Measurements from ENCODE around the gene MYL6.

Gene MYL6

DNA sequence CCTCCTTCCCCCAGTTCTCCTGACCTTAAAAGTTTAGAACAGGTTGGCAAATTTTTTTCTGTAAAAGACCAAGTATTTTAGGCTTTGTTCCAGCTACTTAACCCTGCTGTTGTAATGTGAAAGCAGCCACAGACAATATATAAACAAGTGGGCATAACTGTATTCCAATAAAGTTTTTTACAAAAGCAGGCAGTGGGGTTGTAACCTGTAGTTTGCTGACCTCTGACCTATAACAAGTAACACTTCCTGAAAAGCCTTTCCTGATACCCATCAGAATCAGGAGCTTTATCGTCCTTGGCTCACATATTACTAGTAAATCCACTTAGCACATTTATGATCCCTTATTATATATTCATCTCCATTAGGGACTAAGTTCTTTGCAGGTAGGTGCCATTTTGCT lies 44.2 kb downstream of the MYL6 start:
- Histone ChIP-seq H3K27ac (replicated peaks) (no peak overlapping the region), H3K27me3 (ENCODE audit: insufficient read depth, poor library complexity, severe bottlenecking) (no peaks in the 10 kb centered on the region), H3K4me3 (replicated peaks; ENCODE audit: insufficient read depth, low read length) (no peak overlapping the region)
- no peak for DNase-seq (ENCODE audit: low read depth in 1 of 2, low spot score in 1 of 2)
- TF ChIP-seq, protein P1, sequence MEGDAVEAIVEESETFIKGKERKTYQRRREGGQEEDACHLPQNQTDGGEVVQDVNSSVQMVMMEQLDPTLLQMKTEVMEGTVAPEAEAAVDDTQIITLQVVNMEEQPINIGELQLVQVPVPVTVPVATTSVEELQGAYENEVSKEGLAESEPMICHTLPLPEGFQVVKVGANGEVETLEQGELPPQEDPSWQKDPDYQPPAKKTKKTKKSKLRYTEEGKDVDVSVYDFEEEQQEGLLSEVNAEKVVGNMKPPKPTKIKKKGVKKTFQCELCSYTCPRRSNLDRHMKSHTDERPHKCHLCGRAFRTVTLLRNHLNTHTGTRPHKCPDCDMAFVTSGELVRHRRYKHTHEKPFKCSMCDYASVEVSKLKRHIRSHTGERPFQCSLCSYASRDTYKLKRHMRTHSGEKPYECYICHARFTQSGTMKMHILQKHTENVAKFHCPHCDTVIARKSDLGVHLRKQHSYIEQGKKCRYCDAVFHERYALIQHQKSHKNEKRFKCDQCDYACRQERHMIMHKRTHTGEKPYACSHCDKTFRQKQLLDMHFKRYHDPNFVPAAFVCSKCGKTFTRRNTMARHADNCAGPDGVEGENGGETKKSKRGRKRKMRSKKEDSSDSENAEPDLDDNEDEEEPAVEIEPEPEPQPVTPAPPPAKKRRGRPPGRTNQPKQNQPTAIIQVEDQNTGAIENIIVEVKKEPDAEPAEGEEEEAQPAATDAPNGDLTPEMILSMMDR (IDR thresholded peaks at IDR 0.05; ENCODE audit: insufficient read depth, low read length) = no peak
- TF ChIP-seq POLR2AphosphoS5 (IDR thresholded peaks at IDR 0.05; ENCODE audit: low read depth) = no peak
- TF ChIP-seq GABPA (IDR thresholded peaks at IDR 0.05; ENCODE audit: low read depth) = no peak
- TF ChIP-seq SPI1 (IDR thresholded peaks at IDR 0.05; ENCODE audit: borderline replicate concordance, low read depth) = no peak
- TF ChIP-seq, protein P2, sequence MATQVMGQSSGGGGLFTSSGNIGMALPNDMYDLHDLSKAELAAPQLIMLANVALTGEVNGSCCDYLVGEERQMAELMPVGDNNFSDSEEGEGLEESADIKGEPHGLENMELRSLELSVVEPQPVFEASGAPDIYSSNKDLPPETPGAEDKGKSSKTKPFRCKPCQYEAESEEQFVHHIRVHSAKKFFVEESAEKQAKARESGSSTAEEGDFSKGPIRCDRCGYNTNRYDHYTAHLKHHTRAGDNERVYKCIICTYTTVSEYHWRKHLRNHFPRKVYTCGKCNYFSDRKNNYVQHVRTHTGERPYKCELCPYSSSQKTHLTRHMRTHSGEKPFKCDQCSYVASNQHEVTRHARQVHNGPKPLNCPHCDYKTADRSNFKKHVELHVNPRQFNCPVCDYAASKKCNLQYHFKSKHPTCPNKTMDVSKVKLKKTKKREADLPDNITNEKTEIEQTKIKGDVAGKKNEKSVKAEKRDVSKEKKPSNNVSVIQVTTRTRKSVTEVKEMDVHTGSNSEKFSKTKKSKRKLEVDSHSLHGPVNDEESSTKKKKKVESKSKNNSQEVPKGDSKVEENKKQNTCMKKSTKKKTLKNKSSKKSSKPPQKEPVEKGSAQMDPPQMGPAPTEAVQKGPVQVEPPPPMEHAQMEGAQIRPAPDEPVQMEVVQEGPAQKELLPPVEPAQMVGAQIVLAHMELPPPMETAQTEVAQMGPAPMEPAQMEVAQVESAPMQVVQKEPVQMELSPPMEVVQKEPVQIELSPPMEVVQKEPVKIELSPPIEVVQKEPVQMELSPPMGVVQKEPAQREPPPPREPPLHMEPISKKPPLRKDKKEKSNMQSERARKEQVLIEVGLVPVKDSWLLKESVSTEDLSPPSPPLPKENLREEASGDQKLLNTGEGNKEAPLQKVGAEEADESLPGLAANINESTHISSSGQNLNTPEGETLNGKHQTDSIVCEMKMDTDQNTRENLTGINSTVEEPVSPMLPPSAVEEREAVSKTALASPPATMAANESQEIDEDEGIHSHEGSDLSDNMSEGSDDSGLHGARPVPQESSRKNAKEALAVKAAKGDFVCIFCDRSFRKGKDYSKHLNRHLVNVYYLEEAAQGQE (IDR thresholded peaks at IDR 0.05; ENCODE audit: insufficient replicate concordance, low read depth) = no peak

DNA sequence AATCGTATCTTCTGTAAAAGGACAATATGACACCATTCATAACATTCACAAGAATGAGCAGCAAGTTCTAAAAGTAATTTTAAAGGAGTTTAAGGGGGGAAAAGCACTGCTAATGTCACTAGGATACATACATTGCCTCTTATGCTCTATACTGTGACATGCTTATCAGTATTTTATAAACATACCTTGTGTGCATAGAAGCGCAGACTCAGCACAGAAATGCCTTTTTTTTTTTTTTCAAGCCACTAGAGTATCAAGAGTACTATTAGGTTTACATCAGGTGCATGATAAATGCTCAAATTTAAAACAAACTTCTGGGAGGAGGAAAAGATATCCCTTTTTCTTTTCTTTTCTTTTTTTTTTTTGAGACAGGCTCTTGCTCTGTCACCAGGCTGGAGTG lies 44.7 kb downstream of the MYL6 start:
- Histone ChIP-seq H3K27ac (replicated peaks) (no peak overlapping the region), H3K27me3 (ENCODE audit: insufficient read depth, poor library complexity, severe bottlenecking) (no peaks in the 10 kb centered on the region), H3K4me3 (replicated peaks; ENCODE audit: insufficient read depth, low read length) (no peak overlapping the region)
- no peak for TF ChIP-seq POLR2AphosphoS5 (IDR thresholded peaks at IDR 0.05; ENCODE audit: low read depth)
- TF ChIP-seq SPI1 (IDR thresholded peaks at IDR 0.05; ENCODE audit: borderline replicate concordance, low read depth) = no peak
- TF ChIP-seq, protein P1 (IDR thresholded peaks at IDR 0.05; ENCODE audit: insufficient read depth, low read length) = no peak
- TF ChIP-seq GABPA (IDR thresholded peaks at IDR 0.05; ENCODE audit: low read depth) = no peak
- TF ChIP-seq, protein P2 (IDR thresholded peaks at IDR 0.05; ENCODE audit: insufficient replicate concordance, low read depth) = no peak
- DNase-seq (ENCODE audit: low read depth in 1 of 2, low spot score in 1 of 2) = no peak

DNA sequence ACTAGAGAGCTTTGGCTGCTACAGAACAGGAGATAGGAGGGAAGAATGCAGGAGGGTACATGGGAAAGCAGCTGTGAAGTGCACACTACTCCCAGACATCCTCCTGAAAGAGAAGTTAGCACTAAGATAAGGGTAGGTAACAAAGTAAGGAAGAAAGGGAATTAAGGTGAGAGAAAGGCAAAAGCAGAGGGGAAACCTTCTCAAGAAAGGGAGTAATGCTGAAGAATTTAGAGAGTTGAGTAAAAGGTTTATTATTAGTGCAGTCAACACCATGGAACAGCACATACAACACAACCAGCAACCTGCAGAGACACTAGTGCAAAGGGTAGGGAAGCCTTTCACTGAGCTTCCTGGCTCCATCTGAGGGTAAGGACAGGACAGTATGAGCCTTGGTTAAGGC lies 46.1 kb downstream of the MYL6 start:
- no peak for DNase-seq (ENCODE audit: low read depth in 1 of 2, low spot score in 1 of 2)
- no peak for TF ChIP-seq SPI1 (IDR thresholded peaks at IDR 0.05; ENCODE audit: borderline replicate concordance, low read depth)
- Histone ChIP-seq H3K27me3 (ENCODE audit: insufficient read depth, poor library complexity, severe bottlenecking) (no peaks in the 10 kb centered on the region), H3K27ac (replicated peaks) (no peak overlapping the region), H3K4me3 (replicated peaks; ENCODE audit: insufficient read depth, low read length) (no peak overlapping the region)

DNA sequence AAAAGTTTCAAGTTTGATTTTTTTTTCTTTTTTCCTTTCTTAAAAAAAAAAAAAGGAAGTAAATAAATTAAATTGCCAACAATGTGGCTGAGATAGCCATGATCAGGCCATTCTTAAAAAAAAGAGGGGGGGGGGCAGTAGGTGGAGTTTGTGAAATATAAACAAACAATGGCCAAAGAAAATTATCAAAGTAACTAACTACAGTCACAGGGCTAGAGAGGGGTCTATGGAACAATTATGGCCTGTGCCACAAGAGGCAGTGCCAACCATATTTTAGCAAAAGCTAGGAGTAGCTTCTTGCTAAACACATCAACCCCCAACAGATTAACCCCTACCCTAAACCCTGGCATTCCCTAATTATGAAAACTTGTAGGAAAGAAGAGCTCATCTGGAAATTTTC lies 47.3 kb downstream of the MYL6 start:
- H3K4me3 ChIP-seq (replicated peaks; ENCODE audit: insufficient read depth, low read length) = no peak overlapping the region
- H3K27ac ChIP-seq (replicated peaks) = no peak overlapping the region
- H3K27me3 ChIP-seq (ENCODE audit: insufficient read depth, poor library complexity, severe bottlenecking) = no peaks in the 10 kb centered on the region
- TF ChIP-seq, protein P1 (IDR thresholded peaks at IDR 0.05; ENCODE audit: insufficient read depth, low read length) = no peak
- TF ChIP-seq GABPA (IDR thresholded peaks at IDR 0.05; ENCODE audit: low read depth) = no peak
- no peak for DNase-seq (ENCODE audit: low read depth in 1 of 2, low spot score in 1 of 2)

Measured in HL-60 (cell line).